GM23338 (cell line): ENCODE measurements around the gene ZBTB20.

Experiments
- CTCF ChIP-seq, 2 experiments: fragments of 200-600 bp in 1 of 2; sonication (generic) in 1 of 2; conservative IDR thresholded peaks; 2 replicates each; pipeline versions ENCODE4 v1.5.1 to v1.6.1; 2016 to 2017; ENCODE audit warnings: antibody characterized with exemption in 2 of 2, low read depth in 2 of 2, mild to moderate bottlenecking in 2 of 2, moderate library complexity in 1 of 2
- EZH2 ChIP-seq: fragments of 200-600 bp; sonication (generic); IDR thresholded peaks from one replicate; pipeline ENCODE4 v1.8.0; 2017; ENCODE audit warnings: antibody characterized with exemption, mild to moderate bottlenecking, low read depth; ENCODE audit not compliant: unreplicated experiment
- EZH2phosphoT487 ChIP-seq: fragments of 200-600 bp; sonication (generic); IDR thresholded peaks from one replicate; pipeline ENCODE4 v1.8.1; 2018; ENCODE audit warnings: antibody characterized with exemption; ENCODE audit not compliant: unreplicated experiment
- JUNB ChIP-seq: IDR thresholded peaks from one replicate; pipeline ENCODE4 v1.6.1; 2016; ENCODE audit warnings: antibody characterized with exemption; ENCODE audit not compliant: unreplicated experiment
- POLR2AphosphoS5 ChIP-seq: IDR thresholded peaks from 2 replicates; pipeline ENCODE4 v1.6.1; 2016; ENCODE audit warnings: antibody characterized with exemption, low read depth
- REST ChIP-seq: IDR thresholded peaks from one replicate; pipeline ENCODE4 v1.6.1; 2018; ENCODE audit warnings: antibody characterized with exemption; ENCODE audit not compliant: unreplicated experiment

GRCh38 chr3:114942773-114943172 lies 204.3 kb downstream of the ZBTB20 start:
- TF ChIP-seq CTCF (conservative IDR thresholded peaks at IDR 0.05; ENCODE audit: low read depth in 2 of 2) = no peak
- no peak for TF ChIP-seq EZH2phosphoT487
- no peak for TF ChIP-seq POLR2AphosphoS5
- TF ChIP-seq JUNB = no peak
- no peak for TF ChIP-seq EZH2
- TF ChIP-seq REST = no peak
